ENCODE measurements around the gene LIN7A.

Gene LIN7A

GRCh38 chr12:80937391-80938238 is at the start of gene LIN7A:
Gene LIN7A (minus strand): TSS chr12:80937934. CDS start chr12:80937722, 212 bp downstream.
- DNase-seq: no peak

GRCh38 chr12:80986224-80986623 is 48.5 kb upstream of the LIN7A start:
- no peak for DNase-seq

GRCh38 chr12:80979816-80980215 is 42.1 kb upstream of the LIN7A start:
- DNase-seq: no peak

DNA sequence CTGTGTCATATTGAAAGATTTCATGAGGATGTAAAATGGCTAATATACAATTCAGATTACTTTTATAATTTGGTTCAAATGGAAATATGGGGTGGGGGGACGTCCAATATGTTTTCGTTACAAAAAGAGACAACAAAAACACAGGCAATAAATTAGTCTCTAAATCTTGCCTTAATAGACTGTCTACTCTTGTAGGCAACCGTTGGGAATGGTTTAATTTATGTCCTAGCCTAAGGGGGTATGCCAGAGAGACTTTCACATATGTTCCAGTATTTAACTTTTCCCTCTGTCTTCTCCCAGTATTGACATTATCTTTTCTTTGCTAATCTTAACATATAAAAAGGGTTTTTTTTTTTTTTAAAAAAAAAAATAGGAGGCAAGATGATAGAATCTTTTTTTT is 41.5 kb upstream of the LIN7A start:
- no peak for DNase-seq

DNA sequence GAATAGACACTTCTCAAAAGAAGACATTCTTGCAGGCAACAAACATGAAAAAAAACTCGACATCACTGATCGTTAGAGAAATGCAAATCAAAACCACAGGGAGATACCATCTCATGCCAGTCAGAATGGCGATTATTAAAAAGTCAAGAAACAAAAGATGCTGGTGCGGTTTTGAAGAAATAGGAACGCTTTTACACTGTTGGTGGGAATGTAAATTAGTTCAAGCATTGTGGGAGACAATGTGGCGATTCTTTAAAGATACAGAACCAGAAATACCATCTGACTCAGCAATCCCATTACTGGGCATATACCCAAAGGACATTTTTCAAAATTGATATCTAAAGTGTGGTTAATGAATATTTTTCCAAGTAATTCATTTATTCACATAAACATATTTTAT is 39.6 kb upstream of the LIN7A start:
- DNase-seq: no peak

- no peak for DNase-seq
Measured at GRCh38 chr12:80968326-80968725, 30.6 kb upstream of the LIN7A start.

GRCh38 chr12:80967565-80967964 is 29.8 kb upstream of the LIN7A start:
- no peak for DNase-seq

DNA sequence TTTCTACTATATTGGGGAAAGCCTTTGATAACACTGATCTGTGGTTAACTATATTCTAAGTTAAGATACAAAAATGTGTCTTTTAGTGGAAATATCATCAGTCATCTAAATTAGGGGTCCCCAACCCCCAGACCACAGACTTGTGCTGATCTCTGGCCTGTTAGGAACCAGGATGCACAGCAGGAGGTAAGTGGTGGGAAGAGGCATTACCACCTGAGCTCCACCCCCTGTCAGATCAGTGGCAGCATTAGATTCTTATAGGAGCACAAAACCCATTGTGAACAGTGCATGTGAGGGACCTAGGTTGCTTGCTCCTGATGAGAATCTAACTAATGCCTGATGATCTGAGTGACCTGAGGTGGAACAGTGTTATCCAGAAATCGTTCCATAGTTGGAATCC is 28.3 kb upstream of the LIN7A start:
- DNase-seq: no peak

- no peak for DNase-seq
Measured at GRCh38 chr12:80958162-80958561, 20.4 kb upstream of the LIN7A start.

DNA sequence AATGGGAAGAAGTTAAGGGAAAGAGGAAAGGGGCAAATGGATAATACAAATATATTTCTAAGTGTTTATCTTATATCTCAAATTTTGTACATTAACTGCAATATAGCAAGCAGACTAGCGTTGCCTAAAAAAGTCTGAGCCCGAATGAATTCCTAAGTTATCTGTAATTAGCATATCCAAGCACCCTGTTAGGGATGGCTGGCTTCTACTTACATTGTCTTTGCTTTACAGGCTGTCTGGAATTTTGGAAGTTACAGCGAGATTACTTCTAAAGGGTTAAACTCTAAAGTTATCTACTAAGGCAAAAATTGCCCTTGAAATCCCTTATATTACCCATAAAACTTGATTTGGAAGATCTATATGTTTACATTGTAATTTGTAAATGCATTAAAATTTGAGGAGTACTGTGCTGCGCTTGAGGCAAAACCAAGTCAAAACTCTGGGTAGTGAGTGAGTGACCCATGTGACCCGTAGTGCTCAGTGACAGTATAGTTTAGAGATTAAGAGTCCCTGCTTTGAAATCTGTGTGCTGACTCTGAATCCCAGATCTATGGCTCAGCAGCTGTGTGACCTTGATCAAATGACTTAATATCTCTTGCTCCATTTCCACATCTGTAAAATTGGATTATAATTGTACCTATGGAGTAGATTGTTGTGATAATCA is 17.3 kb upstream of the LIN7A start:
- DNase-seq: no peak

GRCh38 chr12:80952443-80952842 is 14.7 kb upstream of the LIN7A start:
- no peak for DNase-seq

DNA sequence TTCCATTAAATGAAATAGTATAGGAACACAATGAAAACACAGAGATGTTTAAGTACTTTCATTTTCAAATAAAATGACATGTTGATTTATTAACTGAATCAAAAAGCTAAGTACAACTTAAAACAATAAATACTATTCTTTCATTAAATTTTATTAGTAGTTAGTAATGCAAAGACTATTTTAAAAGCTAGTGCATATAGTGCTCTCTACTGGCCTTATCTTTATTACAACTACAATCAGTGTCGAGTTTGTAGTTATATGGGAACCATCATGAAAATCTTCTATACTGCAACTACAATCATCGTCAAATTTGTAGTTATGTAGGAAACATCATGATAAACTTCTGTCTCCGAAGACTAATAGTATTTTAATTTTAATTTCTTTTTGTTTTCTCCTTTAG is 8.9 kb upstream of the LIN7A start:
- no peak for DNase-seq

DNA sequence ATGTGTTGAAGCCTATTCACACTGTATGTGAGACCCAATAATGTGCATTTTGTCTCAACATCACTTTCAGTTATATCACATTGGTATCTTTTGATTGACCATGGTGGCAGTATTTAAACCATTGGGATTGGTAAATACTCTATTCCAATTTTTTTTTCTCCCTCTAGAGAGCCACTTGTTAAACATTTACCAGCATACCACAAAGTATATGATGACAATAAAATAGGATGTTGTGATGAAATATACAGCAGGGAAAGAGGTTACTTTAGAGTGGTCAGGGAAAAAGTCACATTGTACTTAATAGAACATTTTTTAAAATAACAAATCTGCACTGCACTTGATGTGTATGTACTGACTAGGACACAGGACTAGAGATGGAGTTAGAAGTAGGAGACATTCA is 5.6 kb upstream of the LIN7A start:
- DNase-seq: no peak

DNA sequence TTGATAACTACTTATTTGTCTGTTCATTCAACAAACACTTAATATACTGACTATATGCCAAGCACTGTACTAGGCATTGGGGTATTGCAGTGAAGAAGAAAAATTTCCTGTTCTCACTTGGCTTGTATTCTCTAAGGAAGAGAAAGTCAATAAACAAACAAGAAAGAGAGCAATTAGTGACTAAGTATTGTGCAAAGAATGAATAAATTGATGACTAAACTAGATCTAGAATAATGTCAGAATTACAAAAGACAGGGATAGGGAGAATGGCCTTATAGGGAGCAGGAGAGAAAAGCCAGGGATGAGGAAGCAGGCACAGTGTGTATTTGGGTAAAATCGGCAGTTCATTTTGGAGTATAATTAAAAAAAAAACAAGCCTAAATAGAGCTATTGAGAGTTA is 4.2 kb upstream of the LIN7A start:
- DNase-seq: no peak

DNA sequence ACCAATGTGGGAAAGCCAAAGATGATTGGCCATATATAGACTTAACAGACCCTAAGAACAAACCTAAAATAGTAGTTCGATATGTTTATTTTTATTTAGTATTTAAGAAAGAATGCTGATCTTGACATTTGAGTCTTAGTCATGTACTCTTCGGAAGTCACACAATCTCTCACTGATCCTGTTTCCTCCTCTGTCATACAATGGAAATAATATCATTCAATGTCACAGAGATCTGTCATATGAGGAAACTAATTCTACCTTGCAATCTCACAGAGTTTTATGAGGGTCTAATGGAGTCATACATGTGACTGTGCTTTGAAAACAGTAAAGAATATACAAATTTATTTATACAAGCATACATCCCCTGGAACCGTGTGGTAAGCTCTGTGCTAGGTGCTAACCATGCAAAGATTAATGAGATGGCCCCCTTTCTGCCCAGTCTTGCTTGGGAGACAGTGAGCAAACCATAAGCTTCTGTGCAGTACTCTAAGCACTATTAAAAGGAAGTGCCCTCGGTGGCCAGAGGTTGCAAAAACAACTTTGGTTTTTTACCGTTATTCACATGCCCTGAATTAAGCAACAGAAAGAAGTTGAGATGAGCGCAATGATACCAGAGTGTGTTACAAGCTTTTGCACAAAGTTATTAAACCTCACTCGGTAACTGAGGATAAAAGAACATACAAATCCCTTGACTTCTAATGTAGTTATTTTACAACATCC is 1.7 kb upstream of the LIN7A start:
- DNase-seq: no peak

DNA sequence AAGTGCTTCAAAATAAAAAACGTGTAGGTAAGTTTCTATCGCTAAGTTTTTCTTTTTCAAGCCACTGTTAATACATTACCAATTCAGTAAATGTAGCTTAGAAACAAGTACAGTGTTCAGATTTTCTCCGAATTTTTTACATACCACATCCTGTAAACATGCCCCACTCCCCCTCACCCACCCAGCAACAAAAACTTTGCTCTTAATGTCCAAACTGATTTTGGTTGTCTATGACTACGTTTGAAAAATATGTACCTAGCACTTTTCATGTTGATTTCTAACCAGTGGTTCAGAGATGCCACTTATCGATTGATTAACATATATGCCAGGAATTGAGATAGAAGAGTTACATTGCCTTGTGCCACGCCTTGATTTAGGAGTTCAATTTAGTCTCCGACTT is 663 bp upstream of the LIN7A start:
- no peak for DNase-seq

DNA sequence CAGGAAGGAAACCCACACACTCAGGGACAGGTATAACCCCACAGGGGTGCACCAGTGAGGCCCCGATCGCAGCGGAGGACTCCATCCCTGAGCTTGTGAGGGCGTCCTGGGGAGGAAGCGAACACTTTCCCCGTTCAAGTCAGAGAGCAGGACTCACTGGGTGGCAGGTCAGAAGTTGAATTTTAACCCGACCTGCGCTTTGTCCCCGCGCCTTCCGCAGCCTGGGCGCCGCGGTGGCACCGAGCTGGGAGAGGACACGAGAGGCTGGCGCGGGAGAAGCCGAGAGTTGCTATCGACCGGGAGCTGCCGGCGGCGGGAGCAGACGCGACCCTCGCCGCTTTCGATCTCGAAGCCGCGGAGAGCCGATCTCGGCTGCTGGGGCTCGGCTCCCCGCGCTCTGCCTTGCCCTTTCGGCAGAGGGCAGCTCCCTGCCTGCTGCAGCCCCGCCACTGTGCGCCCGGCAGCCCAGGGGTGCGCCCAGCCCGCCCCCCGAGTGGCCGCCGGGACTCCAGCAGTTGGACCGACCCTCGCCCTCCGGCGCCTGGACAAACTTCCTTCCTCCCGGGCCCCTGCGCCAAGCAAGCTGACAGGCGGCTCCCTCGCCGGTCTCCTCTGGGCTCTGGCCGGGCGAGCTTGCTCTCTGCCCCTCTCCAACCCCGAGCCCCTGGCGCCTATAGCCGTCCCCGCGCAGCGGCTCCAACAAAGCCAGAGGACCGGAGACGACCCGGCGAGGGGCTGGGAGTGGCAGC is 918 bp downstream of the LIN7A start:
- DNase-seq: no peak

DNA sequence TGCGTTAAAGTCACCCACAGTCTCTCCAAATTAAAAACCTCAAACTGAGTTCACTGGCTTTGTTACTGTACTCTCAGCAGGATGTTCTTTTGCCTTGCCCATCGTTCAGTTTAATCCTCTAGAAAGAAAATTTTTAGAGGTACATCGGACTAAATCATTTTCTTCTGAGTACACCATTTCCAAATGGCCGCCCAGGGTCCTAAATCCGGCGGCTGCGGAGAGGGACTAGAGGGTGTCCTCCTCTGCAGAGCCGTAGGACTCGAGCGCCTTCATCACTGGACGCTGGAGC is 1.4 kb downstream of the LIN7A start:
- DNase-seq: no peak

- no peak for DNase-seq
Measured at GRCh38 chr12:80935111-80935510, 2.6 kb downstream of the LIN7A start.

DNA sequence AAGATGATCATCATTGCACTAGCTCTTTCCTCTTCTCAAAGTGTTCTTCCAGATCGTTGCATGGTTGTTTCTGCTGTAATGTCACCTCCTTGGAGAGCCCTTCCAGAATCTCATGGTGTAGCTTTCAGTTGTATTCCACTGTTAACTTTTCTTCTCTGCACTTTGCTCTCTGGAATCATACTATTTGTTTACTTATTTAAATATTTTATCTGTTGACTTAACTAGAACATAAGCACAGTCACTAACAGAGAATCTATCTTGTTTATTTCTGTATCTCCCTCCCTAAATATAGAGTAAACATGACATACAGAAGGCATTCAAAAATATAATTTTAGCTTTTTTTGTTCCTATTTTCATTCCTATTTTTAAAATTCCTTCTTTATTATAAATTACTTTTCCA is 11.8 kb downstream of the LIN7A start:
- DNase-seq: no peak

- DNase-seq: no peak
Measured at GRCh38 chr12:80925237-80925636, 12.5 kb downstream of the LIN7A start.

DNA sequence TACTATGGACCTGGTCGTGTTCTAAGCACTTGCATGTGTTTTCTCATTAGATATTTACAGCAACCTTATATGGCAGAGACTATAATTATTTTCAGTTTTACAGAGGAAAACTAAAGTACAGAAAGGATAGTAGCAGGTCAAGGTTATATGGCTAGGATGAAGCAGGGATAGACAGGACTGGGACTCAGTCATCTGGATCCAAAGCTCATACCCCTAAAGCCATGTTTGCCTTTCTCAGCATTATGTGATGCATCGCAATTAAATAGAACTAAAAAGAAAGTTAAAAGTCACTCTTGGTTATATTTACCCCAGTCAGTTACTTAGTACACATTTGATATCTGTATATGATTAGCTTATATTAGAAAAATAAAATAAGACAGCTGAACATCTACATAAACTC is 13.3 kb downstream of the LIN7A start:
- DNase-seq: no peak

- DNase-seq: no peak
Measured at GRCh38 chr12:80920006-80920405, 17.7 kb downstream of the LIN7A start.

All from stimulated activated naive CD4-positive, alpha-beta T cell treated with Interleukin-2 at 50 U/mL for 16 hours (primary cell).